ENCODE data around the gene TUBA1A.

The TUBA1A gene

GRCh38 chr12:49230805-49231194 lies 41.9 kb upstream of the TUBA1A start:
- no peak for TF ChIP-seq CTCF (IDR thresholded peaks at IDR 0.05; ENCODE audit: borderline replicate concordance, control extremely low read depth, extremely low read depth, insufficient read depth, missing control alignments)
- in situ Hi-C loops (cut with MboI; ENCODE audit: low sequenced_read_pairs, unreplicated experiment) = loop anchor here (10.0 kb wide), 1 partner anchor 166 kb away; the partner anchor contains the start of genes KMT2D and RHEBL1
- DNase-seq (ENCODE audit: low spot score) = no peak

- in situ Hi-C loops (cut with MboI; ENCODE audit: low sequenced_read_pairs, unreplicated experiment) = loop anchor here (10.0 kb wide), 1 partner anchor 165 kb away; the partner anchor contains the start of genes KMT2D and RHEBL1
- no peak for TF ChIP-seq CTCF (IDR thresholded peaks at IDR 0.05; ENCODE audit: borderline replicate concordance, control extremely low read depth, extremely low read depth, insufficient read depth, missing control alignments)
- DNase-seq (ENCODE audit: low spot score) = no peak
Measured at GRCh38 chr12:49230176-49230804, 41.4 kb upstream of the TUBA1A start.

GRCh38 chr12:49228653-49229052 lies 39.8 kb upstream of the TUBA1A start:
- in situ Hi-C loops (cut with MboI; ENCODE audit: low sequenced_read_pairs, unreplicated experiment) = no loop called here
- TF ChIP-seq CTCF (IDR thresholded peaks at IDR 0.05; ENCODE audit: borderline replicate concordance, control extremely low read depth, extremely low read depth, insufficient read depth, missing control alignments) = no peak
- DNase-seq (ENCODE audit: low spot score) = no peak

- in situ Hi-C loops (cut with MboI; ENCODE audit: low sequenced_read_pairs, unreplicated experiment) = no loop called here
- DNase-seq (ENCODE audit: low spot score) = no peak
- no peak for TF ChIP-seq CTCF (IDR thresholded peaks at IDR 0.05; ENCODE audit: borderline replicate concordance, control extremely low read depth, extremely low read depth, insufficient read depth, missing control alignments)
Measured at GRCh38 chr12:49227713-49228112, 38.8 kb upstream of the TUBA1A start.

- in situ Hi-C loops (cut with MboI; ENCODE audit: low sequenced_read_pairs, unreplicated experiment) = no loop called here
- TF ChIP-seq CTCF (IDR thresholded peaks at IDR 0.05; ENCODE audit: borderline replicate concordance, control extremely low read depth, extremely low read depth, insufficient read depth, missing control alignments) = peak; percentile 10
- DNase-seq (ENCODE audit: low spot score) = no peak
Measured at GRCh38 chr12:49225576-49226166, 36.8 kb upstream of the TUBA1A start.

- no peak for DNase-seq (ENCODE audit: low spot score)
- no peak for TF ChIP-seq CTCF (IDR thresholded peaks at IDR 0.05; ENCODE audit: borderline replicate concordance, control extremely low read depth, extremely low read depth, insufficient read depth, missing control alignments)
- in situ Hi-C loops (cut with MboI; ENCODE audit: low sequenced_read_pairs, unreplicated experiment) = no loop called here
Measured at GRCh38 chr12:49223590-49224369, 34.9 kb upstream of the TUBA1A start.

All from GM13976 (cell line).